Measurements from ENCODE around the gene RMND5B.
A peak's percentile ranks its signal among the peaks of the same experiment; 100 is the strongest.
"Not testable (repeated sequence)": the region's sequence is repeated elsewhere in the genome, so short reads cannot be mapped to it uniquely, and the experiment has no call there.

RMND5B gene

DNA sequence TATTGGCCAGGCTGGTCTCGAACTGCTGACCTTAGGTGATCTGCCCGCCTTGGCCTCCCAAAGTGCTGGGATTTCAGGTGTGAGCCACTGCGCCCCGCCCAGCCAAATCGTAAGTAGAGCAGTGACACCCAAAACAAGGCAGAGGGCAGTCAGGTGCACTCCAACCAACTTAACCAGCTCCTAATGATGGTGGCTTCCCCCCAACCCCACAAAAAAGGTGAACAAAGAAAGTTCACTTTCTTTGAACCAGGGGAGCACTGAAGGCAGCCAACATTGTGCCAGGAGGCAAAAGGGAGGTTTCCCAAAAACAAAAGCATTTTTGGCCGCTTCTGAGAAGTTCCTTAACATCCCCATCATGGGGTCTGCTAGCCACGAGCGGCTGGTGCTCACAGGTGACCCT lies 46.8 kb downstream of the RMND5B start:
- no peak for DNase-seq

DNA sequence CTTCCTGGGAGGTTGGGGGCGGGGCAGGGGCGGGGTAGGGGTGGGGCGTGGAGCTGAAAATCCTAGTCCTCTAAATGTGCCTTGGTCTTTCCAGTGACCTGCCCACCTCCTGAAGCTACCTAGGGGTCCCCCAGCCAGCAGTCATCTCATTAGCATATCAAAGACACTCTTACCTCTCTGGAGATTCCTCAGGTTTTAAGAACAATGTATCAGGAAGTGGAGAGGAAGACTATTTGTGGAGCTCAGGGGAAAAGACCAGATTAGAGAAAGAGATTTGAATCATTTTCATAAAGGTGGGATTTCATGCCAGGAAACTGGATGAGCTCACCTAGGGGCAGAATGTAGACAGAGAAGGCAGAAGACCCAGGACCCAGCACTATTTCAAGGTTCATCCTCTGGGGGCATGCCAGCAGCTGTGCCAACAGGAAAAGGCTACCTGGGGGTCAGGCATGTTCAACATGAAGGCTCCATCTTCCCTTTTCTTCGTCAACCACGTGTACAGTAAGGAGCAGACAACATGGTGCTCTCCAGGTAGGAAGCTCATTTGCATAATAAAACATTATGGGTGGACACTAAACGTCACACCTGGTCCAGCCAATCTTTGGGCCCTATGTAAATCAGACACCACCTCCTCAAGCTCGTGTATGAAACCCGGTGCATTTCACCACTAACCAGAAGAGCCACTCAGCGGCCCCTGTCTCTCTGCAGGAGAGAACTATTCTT lies 49.5 kb downstream of the RMND5B start:
- no peak for DNase-seq

DNA sequence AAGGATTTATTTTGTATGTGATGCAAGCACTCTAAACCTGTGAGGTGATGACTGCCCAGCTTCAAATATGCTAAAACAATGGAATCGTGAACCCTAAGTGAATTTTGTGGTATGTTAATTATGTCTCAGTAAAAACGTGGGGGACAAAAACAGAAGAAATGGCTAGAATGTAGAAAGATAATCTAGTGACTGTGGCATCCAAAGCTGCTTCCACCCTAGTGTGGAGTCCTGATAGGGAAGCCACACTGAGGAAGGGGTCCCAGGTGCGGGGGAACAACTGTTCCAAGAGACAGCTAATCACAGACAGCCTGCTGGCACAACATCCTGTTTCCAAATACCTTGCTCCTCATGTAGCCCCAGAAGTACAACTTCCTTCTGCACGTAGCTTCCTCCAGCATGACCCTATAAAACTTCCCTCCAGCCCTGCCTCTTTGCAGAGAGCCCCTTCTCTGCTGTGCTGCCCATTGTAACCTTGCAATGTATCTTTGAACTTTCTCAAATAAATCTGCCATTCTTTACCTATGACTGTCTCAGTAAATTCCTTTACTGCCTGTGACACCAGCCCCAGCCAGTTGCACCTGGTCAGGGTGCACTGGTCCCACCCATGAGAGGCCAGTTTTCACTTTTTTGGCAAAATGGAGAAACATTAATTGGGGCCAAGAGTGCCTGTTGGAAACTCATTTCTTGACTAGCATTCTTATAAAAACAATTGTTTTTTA lies 51.5 kb downstream of the RMND5B start:
- DNase-seq: peak; percentile 55

DNA sequence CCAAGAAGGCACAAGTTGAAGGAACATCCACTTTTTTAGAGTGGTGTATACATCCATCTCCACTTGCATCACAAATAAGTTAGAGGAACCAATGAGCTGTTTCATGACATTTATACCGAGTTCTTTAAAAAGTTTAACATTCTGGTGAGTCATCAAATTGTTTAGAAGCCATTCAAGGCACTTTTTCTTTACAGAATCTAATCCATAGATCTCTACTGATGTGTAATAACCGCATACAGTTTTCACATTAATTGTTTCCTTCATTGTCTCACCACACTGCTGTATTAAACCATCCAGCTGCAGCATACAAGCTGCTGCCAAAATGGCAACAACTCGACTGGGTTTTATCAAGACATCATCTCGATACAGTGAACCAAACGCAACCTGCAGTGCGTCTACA lies 55.6 kb downstream of the RMND5B start:
- DNase-seq: peak; percentile 54

DNA sequence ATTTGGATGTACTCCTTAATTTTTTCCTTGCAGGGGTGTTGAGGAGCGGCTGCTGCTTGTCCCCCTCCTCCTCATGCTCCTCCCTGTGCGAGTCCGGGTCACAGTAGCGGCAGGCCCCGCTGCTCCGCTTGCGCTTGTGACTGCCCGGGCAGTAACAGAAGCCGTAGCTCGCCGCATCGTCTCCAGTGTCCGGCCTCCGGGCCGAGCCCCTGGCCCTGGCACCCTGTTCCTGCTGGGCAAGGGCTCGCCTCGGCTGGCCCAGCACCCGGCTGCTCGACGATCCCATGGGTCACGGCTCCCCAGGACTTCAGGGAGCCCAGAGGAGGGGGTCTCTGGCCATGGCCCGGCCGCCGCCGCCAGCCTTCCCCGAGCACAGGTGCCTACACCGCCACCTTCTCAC lies 56.2 kb downstream of the RMND5B start, which contains the start of gene GMCL2:
Gene GMCL2, minus strand, starts transcription at position 358 of the 400 bp plus-strand sequence. Its CDS starts 72 bp downstream, at position 286.
- DNase-seq: no peak

DNA sequence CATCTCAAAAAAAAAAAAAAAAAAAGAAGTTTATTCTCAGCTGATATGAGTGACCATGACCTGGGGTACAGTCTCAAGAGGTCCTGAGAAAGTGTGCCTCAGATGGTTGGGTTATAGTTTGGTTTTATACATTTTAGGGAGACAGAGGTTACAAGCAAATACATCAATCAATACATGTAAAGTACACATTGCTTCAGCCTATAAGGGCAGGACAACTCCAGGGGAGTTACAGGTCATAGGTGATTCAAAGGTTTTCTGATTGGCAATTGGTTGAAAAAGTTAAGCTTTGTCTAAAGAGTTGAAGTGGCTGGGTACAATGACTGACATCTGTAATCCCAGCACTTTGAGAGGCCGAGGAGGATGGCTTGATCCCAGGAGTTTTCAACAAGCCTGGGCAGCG lies 58.6 kb downstream of the RMND5B start:
- no peak for DNase-seq

DNA sequence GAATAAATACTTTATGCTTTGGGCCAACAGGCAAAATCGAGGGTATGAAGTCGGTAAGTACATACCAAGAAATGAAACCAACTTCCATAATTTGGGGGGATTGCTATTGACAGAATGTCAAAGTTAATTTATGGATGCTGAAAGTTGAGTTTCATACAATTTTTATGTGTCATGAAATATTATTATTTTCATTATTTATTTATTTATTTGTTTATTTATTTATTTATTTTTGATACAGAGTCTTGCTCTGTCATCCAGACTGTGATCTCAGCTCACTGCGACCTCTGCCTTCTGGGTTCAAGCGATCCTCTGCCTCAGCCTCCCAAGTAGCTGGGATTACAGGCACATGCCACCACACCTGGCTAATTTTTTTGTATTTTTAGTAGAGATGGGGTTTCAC lies 60.8 kb downstream of the RMND5B start:
- no peak for DNase-seq

DNA sequence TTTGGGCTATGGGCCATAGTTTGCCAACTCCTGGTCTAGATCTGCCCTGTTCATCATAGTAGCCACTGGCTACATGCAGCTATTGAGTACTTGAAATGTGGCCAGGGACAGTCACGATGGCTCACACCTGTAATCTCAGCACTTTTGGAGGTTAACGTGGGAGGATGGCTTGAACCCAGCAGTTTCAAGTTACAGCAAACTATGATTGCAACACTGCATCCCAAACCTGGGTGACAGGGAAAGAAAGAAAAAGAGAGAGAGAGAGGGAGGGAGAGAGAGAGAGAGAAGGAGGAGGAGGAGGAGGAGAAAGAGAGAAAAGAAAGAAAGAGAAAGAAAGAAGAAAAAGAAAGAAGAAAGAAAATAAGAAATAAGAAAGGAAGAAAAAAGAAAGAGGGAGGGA lies 61.4 kb downstream of the RMND5B start:
- DNase-seq: no peak

DNA sequence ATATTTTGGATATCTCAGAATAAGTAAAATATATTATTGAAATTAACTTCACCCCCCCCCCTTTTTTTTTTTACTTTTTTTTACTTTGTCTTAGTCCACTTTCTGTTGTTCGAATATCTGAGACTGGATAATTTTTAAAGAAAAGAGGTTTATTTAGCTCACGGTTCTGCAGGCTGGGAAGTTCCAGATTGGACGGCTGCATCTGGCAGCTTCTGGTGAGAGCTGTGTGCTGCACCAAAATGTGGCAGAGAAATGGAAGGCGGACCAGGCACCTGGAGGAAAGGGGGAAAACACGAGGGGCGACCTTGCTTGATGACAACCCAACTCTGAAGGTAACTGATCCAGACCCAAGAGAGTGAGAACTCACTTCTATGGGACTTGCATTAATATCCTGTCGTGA lies 62.0 kb downstream of the RMND5B start:
- no peak for DNase-seq

DNA sequence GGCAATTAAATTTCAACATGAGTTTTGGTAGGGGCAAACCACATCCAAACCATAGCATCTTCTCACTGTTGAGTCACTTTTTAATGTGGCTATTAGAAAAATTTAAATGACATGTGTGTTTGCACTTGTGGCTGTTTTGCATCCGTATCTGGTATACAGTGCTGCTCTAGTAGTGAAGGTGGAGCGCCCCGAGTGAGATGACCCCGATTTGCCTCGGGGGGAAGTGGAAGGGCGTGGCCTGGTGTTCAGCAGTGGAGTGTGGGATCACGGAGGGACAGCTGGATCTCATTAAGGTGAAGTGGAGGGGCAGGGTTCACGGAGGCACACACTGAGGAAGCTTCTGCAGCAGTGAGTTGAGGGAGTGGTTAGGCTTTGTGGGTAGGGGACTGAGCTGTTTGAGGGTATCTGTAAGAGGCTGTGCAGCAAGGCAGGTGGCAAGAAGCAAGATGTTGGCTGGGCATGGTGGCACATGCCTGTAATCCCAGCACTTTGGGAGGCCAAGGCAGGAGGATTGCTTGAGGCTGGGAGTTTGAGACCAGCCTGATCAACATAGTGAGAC lies 62.5 kb downstream of the RMND5B start:
- no peak for DNase-seq

DNA sequence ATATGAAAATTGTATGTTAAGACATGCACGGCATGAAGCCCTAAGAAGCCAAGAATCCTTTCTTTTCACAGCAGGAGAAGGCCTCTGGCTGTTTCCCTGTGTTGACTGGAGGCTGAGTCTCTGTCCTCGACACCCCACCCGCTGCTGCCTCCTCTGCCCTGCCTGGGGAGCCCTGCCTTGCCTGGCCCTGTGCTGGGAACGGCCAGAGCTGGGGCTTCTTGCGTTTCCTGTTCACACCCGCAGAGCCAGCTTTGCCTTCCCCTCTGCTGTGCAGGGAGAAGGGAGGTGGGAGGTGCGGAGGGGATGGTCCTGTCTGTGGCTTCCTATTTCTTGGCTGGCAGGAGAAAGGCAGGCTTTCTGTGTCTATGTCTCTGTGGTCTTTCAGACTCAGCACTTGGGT lies 63.2 kb downstream of the RMND5B start:
- peak; percentile 36 for DNase-seq

DNA sequence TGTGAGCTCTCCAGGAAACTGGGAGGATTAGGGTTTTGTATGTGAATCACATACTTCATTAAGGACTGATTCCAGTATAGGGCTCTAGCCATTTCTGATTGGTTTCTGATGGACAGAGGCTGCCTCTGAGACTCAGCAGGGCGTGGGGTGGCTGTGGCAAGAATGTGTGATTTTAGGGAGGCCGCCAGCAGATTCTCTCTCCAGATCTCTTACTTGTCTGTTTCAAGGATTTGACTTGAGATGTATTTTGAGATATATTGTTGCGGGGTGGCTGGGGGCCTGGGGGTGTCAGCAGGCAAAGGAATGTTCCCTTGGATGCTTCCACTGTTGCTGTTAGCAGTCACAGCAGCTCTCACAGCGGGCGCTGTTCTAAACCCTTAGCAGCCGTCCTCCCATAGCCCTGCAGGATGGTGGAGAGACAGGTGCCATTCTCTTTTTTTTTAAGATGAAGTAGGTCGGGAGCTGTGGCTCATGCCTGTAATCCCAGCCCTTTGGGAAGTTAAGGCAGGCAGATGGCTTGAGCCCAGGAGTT lies 65.5 kb downstream of the RMND5B start:
- no peak for DNase-seq

DNA sequence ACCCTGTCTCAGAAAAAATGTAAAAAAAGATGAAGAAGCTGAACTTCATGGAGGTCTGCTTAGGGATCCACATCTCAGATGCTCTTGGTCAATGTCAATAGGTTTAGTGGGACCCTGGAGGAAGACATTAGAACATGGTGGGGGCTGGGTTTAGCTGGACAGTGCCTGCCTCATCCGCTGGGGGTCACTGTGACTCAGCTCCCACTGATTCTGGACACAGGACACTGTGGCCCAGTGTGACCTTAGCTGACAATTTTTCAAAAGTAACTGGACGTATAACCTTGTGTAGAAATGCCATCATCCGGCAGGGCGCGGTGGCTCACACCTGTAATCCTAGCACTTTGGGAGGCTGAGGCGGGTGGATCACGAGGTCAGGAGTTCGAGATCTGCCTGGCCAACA lies 66.2 kb downstream of the RMND5B start:
- no peak for DNase-seq

DNA sequence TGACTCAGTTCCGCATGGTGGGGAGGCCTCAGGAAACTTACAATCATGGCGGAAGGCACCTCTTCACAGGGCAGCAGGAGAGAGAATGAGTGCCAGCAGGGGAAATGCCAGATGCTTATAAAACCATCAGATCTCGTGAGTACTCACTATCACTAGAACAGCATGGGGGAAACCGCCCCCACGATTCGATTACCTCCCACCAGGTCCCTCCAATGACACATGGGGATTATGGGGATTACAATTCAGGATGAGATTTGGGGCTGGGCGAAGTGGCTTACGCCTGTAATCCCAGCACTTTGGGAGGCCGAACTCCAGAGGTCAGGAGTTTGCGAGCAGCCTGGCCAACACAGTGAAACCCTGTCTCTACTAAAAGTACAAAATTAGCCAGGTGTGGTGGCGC lies 67.3 kb downstream of the RMND5B start:
- DNase-seq: not testable (repeated sequence)

DNA sequence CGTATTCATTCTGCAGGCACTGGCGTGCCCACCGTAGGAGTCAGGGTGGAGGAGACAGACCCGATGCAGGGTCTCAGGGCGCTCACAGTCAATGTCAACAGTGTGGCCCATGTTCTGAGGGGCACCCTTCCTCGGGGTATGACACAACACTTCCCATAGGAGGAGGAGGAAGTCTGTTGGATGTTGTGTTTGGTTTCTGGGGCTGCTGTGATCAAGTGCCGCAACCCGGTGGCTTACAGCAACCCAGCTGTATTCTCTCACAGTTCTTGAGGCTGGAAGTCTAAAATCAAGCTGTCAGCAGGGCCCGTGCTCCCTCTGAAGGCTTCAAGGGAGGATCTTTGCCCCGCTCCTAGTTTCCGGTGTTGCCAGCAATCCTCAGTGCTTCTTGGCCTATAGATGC lies 67.9 kb downstream of the RMND5B start:
- peak; percentile 46 for DNase-seq

DNA sequence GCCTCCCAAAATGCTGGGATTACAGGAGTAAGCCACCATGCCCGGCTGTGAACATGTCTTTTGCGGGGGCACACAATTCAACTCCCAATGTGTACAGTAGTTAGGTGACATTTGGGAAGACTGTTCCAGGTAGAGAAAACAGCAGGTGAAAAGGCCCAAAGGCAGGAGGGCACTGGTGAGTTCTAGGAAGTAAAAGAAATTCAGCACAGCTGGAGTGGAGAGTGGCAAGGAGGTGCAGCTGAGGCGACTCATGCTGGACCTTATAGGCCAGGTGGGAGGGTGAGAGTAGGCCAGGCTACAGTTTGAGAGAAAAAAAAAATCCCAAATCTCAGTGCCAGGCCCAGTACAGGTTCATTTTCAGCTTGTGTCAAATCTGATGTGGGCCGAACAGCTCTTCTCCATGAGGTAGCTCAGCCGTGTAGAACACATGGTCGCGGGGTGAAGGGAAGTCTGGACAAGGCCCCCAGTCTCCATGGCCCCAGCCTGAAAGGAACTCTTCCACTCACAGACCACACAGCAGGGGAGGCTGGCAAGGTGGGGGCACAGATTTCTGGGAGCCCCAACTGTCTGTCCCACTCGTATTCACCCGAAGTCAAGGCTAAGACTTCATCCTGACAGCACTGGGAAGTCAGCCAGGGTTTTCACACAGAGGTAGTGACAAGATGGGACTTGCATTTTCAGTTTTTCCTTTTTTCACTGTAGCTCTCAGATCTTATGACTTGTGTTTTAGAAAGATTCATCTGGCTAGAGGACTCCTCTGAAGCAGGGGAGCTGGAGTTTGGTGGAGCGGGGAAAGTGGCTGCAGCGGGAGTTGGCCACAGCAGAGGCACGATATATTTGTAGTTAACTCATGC lies 69.0 kb downstream of the RMND5B start:
- DNase-seq: no peak
